ENCODE data around the gene ECE2.

ECE2 gene

DNA sequence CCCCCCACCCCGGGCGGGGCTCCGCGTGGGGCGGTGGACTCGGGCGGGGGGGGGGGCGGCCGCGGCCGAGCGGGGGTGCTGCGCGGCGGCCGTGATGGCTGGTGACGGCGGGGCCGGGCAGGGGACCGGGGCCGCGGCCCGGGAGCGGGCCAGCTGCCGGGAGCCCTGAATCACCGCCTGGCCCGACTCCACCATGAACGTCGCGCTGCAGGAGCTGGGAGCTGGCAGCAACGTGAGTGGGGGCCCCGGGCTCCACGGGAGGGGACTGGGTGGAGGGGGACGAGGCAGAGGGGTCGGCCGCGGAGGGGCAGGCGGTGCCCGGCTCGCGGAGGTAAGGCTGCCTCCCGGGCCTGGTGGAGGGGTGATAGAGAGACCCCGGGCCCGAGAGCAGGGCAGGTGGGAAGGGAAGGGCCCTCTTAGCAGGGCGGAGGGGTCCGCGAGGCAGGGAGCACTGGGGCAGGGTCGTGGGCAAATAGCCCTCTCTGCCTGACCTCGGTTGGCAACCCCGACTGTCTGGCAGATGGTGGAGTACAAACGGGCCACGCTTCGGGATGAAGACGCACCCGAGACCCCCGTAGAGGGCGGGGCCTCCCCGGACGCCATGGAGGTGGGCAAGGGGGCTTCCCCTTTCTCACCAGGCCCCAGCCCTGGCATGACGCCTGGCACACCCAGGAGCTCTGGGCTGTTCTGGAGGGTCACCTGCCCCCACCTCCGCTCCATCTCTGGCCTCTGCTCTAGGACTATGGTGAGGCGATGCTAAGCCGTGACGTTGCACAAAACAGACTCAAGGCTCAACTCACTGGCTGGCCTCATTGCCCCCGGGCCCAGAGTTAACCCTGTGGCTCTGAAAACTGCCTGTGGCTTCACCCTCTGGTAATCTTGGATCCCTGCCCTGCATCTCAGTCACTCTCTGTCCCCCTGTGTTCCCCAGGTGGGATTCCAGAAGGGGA is at the start of gene ECE2:
TSS of gene ECE2 (plus strand) at position 62 of the 950 bp plus-strand sequence. CDS start at position 194, 132 bp downstream.
- no peak for ATAC-seq (replicated peaks)
- H3K4me1 Mint-ChIP-seq: peaks cover 5% of the 10 kb centered on the region in 2 donors

DNA sequence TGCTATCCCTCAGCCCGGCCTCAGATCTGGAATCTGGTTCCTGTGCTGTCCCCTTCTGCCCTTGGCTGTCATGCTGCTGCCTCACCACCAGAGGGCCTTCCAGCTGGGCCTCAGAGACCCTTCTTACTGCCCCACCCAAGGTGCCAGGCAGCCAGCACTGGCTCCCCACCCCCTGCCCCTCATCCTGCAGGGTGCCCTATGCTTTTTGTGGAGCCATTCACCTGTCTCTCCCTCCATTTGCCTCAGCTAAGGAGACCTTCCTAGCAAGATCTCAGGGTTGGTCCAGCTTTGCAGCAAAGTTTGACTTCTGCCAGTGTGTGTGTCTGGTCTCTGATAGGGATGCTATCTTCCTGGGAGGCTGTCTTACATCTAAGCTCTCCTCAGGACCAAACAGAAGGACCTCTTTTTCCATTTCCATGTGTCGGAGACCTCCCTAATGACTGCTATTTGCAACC is 48.3 kb upstream of the ECE2 start:
- Mint-ChIP-seq H3K27me3 (peaks cover 53 to 59% of the 10 kb centered on the region in 2 donors), H3K36me3 (no peaks in the 10 kb centered on the region), H3K4me3 (no peak overlapping the region), H3K4me1 (peaks cover 13 to 18% of the 10 kb centered on the region in 2 donors), H3K27ac (no peak overlapping the region), H3K9me3 (no peaks in the 10 kb centered on the region)
- ATAC-seq (replicated peaks) (peak; percentile 37 to 40), DNase-seq (no peak)

More for the DNA sequence above, at the start of gene ECE2:
- peak within 1 kb of the TSS in 1 of 2 donors; percentile 26 for H3K4me3 Mint-ChIP-seq
- H3K27ac Mint-ChIP-seq: no peak within 1 kb of the TSS
- H3K27me3 Mint-ChIP-seq: peaks cover 58 to 62% of the 10 kb centered on the region in 2 donors
- no peak for DNase-seq
- H3K36me3 Mint-ChIP-seq: no peaks in the 10 kb centered on the region
- H3K9me3 Mint-ChIP-seq: peaks cover 0 to 1% of the 10 kb centered on the region in 2 donors

DNA sequence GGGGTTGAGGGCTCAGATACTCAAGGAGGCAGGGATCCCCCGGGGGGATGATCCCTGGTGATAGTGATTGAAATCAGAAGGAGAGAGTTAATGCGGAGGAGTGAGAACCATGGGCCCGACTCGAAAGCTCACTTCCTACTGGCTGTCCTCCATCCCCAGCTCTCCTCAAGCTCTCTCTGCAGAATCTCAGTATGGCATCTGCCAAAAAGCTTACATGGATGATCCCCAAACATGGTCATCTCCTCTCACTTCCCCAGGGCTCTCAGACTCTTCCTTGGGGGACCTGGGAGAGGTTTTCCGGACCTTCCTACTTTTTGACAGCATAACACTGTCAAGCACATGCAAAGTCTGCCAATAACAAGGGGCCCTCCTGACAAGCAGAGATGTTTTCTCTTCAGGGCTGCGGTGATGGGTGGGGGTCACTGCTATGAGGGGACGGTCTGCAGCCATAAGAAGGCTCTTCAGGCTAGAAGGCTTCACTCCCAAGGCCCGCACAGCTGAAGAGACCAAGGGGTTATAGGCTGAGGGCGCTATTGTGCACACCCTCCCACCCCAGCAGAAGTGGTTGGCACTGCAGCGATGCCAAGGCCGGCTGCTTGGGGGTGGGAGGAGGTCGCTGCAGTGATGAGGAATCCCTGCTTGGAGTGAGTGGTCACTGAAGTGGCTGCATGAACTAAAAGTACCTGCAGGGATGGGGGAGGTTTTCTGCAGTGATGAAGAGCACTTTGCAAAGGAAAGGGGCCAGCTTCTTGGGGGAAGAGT is 47.3 kb upstream of the ECE2 start:
- Mint-ChIP-seq H3K36me3 (no peaks in the 10 kb centered on the region), H3K4me3 (peak overlapping the region; percentile 75 to 83), H3K9me3 (no peaks in the 10 kb centered on the region), H3K27me3 (peaks cover 58 to 63% of the 10 kb centered on the region in 2 donors), H3K27ac (peak overlapping the region; percentile 47), H3K4me1 (peaks cover 13 to 18% of the 10 kb centered on the region in 2 donors)
- DNase-seq (no peak), ATAC-seq (replicated peaks) (no peak)

DNA sequence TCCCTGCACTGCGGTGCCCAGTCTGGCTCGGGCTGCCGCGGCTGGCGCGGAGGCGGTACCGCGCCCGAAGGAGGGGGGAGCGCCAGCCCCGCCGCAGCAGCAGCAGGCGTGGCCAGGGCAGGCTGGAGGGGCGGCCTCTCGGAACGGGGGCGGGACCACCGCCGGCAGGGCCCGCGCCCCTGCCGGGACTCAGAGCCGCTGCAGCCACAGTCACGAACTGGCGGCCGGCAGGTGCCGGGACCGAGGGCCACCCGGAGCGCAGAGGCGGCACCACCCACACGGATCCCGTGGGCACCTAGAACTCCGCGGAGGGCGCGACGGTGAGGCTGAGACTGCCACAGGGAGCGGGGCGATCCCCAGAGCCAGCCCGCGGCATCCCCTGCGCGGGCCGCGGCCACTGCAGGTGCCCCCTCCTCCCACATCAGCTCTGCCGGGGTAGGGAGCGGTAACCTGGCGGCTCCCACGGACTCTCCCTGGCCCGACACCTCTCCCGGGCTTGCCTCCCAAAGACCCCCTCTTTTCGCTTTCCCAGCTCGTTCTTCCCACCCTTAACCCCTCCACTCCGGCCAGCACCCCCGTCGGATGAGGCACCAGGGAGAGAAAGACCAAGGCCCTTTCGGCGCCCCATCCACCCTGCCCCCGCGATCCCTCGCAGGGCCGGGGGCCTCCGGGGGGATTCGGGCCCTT is 46.3 kb upstream of the ECE2 start, which contains the start of gene VWA5B2:
TSS of gene VWA5B2 (plus strand) at position 192 of the 687 bp plus-strand sequence. CDS start 944 bp downstream, outside the sequence.
- DNase-seq (peak; percentile 66), ATAC-seq (replicated peaks) (peak; percentile 93)
- Mint-ChIP-seq H3K27me3 (peaks cover 58 to 66% of the 10 kb centered on the region in 2 donors), H3K9me3 (no peaks in the 10 kb centered on the region), H3K4me3 (peak within 1 kb of the TSS; percentile 75 to 83), H3K36me3 (no peaks in the 10 kb centered on the region), H3K27ac (peak within 1 kb of the TSS; percentile 47), H3K4me1 (peaks cover 13 to 18% of the 10 kb centered on the region in 2 donors)

DNA sequence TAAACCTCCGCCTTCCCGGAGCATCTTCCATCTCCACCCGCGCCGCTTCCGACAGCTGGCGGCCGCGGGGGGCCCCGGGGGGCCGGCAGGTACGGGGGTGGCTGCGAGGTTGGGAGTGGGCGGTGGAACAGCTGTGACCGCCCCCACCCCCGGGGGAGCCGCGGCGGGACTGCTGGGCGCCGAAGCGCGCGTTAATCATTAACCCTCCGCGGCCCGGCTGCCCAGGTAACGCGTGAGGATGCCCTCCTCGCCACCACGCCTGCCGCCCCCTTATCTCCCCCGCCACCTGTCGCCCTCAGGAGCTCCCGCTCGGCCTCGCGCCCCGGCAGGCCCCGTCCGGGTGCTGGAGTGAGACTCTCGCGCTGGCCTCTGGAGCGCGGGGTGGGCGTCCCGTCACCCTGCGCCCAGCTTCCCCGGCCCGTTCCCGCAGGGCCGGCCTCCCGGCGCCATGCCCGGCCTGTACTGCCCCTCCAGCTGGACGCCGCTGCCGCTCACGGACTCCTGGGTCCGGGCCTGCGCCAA is 45.7 kb upstream of the ECE2 start:
- ATAC-seq (replicated peaks) (peak; percentile 13 to 19), DNase-seq (no peak)
- H3K9me3 Mint-ChIP-seq: no peaks in the 10 kb centered on the region
- no peaks in the 10 kb centered on the region for H3K36me3 Mint-ChIP-seq
- H3K27me3 Mint-ChIP-seq: peaks cover 56 to 64% of the 10 kb centered on the region in 2 donors
- H3K4me1 Mint-ChIP-seq: peaks cover 13 to 18% of the 10 kb centered on the region in 2 donors
- H3K27ac Mint-ChIP-seq: no peak overlapping the region
- H3K4me3 Mint-ChIP-seq: peak overlapping the region; percentile 75 to 76

DNA sequence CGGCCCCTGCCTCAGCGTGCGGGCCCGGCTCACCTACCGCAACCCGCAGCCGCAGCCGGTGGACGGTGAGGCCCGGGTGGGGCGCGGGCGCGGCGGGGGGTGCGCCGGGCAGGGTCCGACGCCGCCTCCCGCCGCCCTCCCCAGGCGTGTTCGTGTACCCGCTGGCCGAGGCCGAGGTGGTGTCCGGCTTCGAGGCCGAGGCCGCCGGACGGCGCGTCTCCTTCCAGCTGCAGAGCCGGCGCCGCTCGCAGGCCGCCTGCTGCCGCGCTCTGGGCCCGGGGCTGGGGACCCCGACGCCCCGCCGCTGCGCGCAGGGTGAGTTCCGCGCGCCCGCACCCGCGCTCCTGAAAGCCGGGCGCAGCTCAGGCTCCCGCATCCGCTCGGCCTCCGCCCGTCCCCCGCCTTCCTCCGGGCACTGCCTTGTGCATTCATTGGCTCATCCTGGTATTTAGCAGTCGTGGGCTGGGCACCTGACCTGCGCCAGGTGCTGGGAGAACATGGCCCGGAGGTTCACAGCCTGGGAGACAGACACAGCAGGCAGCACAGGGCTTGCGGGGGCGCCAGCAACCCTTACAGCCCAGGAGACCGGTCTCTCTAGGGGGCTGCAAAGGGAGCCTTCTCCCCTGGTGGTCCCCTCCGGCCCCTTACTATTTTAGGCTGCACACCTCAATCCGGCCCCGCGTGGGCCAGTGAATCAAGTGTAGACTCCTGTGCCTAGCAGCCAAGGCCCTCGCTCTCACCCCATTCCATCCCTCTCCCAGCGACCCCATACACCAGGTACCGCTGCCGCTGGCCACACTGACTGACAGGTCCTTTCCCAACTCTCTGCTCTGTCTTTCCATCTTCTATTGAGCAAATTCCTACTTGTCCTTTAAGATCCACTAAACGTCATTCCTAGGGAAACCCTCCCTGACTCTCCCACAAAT is 45.0 kb upstream of the ECE2 start:
- peaks cover 51 to 59% of the 10 kb centered on the region in 2 donors for H3K27me3 Mint-ChIP-seq
- H3K27ac Mint-ChIP-seq: peak overlapping the region; percentile 81
- no peak for DNase-seq
- H3K9me3 Mint-ChIP-seq: no peaks in the 10 kb centered on the region
- ATAC-seq (replicated peaks): no peak
- H3K4me3 Mint-ChIP-seq: peak overlapping the region; percentile 46 to 65
- H3K36me3 Mint-ChIP-seq: no peaks in the 10 kb centered on the region
- peaks cover 13 to 18% of the 10 kb centered on the region in 2 donors for H3K4me1 Mint-ChIP-seq

DNA sequence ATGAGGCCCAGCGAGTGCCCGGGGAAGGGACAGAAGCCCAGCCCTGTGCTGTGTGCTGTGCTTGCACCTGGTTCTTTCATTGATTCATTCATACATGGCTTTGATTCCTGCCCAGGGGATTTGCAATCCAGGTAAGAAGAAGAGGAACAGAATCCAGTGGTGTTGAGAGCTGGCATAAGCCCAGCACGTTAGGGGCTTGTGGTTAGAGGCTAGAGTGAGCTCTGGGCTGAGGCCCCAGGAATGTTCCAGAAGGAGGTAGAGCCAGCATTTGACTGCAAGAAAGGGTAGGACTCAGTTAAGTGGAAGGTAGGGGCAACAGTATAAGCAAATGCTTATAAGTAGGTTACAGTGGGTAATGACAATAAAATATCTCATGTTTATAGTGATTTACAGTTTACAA is 44.2 kb upstream of the ECE2 start:
- DNase-seq (no peak), ATAC-seq (replicated peaks) (no peak)
- Mint-ChIP-seq H3K27me3 (peaks cover 51 to 52% of the 10 kb centered on the region in 2 donors), H3K4me1 (peaks cover 13 to 18% of the 10 kb centered on the region in 2 donors), H3K27ac (no peak overlapping the region), H3K4me3 (peak overlapping the region; percentile 46 to 65), H3K9me3 (no peaks in the 10 kb centered on the region), H3K36me3 (no peaks in the 10 kb centered on the region)

DNA sequence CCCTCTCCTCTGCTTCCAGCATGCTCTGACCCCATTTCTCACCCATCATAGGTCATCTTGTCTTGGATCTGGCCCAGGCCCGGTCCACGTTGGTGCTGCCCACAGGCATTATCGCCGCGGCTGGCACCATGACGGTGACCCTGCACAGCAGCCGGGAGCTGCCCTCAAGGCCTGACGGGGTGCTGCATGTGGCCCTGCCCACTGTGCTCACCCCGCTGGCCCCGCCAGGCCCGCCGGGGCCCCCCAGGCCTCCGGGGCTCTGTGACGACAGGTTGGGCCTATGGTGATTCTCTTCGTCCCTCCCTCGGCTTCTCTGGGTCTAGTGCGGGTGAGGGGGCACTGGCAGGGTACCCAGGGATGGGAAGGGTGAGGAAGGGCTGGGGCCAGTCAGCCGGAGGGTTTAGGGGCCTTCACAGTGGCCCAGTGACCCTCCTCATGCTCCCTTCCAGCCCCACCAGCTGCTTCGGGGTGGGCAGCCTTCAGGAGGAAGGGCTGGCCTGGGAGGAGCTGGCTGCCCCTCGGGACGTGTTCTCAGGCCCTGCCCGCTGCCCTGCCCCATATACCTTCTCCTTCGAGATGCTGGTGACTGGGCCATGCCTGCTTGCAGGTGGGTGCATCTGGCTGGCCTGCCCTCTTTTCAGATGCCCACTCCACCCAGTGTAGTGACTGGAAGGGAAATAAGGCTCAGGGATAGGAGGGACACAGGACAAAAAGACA is 42.5 kb upstream of the ECE2 start:
- no peak overlapping the region for H3K4me3 Mint-ChIP-seq
- H3K27ac Mint-ChIP-seq: no peak overlapping the region
- no peaks in the 10 kb centered on the region for H3K36me3 Mint-ChIP-seq
- H3K9me3 Mint-ChIP-seq: no peaks in the 10 kb centered on the region
- DNase-seq (no peak), ATAC-seq (replicated peaks) (no peak)
- peaks cover 13 to 18% of the 10 kb centered on the region in 2 donors for H3K4me1 Mint-ChIP-seq
- peaks cover 39 to 41% of the 10 kb centered on the region in 2 donors for H3K27me3 Mint-ChIP-seq

DNA sequence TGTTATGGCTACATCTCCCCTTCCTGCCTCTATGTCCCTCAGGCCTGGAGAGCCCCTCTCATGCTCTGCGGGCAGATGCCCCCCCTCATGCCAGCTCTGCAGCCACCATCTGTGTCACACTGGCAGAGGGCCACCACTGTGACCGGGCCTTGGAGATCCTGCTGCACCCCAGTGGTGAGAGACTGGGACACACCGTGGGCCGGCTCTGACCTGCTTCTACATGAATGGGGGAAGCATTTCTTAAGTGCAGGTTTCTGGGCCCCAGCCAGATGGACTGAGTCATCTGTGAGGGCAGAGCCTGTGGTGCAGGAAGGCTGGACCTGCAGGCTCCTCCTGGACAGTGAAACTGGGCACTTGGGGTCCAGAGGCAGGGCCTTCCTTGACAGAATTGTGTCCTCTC is 41.6 kb upstream of the ECE2 start:
- Mint-ChIP-seq H3K4me3 (no peak overlapping the region), H3K27me3 (peaks cover 30 to 33% of the 10 kb centered on the region in 2 donors), H3K4me1 (peaks cover 10 to 11% of the 10 kb centered on the region in 2 donors), H3K27ac (no peak overlapping the region), H3K36me3 (no peaks in the 10 kb centered on the region), H3K9me3 (no peaks in the 10 kb centered on the region)
- ATAC-seq (replicated peaks) (no peak), DNase-seq (no peak)

DNA sequence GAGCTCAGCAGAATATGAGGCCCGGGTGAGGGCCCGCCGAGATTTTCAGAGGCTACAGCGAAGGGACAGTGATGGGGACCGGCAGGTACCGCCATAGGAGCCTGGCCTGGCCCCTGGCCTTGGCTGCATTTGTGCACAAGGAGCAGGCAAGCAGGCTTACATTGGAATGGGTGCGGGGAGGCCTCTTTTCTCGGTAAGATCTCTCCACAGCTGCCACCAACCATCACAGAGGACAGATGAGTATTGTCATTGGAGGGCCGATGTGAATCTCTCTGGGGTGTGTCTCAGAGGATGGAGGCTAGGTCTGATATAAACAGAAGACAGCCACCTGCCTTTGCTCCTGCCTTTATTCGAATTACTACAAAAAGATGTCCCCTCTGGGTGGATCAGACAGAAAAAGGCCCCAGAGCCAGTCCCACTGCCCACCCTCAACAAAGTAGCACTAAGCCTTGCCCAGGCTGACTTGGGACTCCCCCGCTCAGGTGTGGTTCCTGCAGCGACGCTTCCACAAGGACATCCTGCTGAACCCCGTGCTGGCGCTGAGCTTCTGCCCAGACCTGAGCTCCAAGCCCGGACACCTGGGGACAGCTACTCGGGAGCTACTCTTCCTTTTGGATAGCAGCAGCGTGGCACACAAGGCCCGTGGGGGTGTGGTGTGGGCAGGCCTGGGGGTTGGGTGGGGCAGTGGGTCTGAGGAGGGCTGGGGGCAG is 41.0 kb upstream of the ECE2 start:
- H3K9me3 Mint-ChIP-seq: no peaks in the 10 kb centered on the region
- no peak for DNase-seq
- H3K27ac Mint-ChIP-seq: no peak overlapping the region
- no peak for ATAC-seq (replicated peaks)
- H3K4me1 Mint-ChIP-seq: peaks cover 10 to 11% of the 10 kb centered on the region in 2 donors
- H3K36me3 Mint-ChIP-seq: no peaks in the 10 kb centered on the region
- peaks cover 30 to 33% of the 10 kb centered on the region in 2 donors for H3K27me3 Mint-ChIP-seq
- H3K4me3 Mint-ChIP-seq: no peak overlapping the region

DNA sequence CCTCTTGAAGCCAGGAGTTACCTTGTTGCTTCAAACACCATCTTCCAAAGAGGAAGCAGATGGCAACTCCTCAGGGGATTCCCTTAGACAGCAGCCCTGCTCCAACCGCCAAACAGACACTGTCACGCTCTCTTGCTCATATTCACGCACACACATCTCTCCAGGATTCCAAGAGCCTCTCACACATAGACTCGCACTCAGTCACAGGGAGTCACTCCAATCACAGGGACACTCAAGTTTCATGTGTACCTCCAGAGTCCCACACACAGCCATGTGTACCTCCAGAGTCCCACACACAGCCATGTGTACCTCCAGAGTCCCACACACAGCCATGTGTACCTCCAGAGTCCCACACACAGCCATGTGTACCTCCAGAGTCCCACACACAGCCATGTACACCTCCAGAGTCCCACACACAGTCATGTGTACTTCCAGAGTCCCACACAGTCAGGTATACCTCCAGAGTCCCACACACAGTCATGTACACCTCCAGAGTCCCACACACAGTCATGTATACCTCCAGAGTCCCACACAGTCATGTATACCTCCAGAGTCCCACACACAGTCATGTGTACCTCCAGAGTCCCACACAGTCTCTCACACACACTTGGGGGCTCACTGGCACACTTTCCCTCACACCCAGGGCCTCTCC is 40.3 kb upstream of the ECE2 start:
- H3K36me3 Mint-ChIP-seq: no peaks in the 10 kb centered on the region
- H3K27me3 Mint-ChIP-seq: peaks cover 30 to 33% of the 10 kb centered on the region in 2 donors
- H3K27ac Mint-ChIP-seq: no peak overlapping the region
- peaks cover 10 to 11% of the 10 kb centered on the region in 2 donors for H3K4me1 Mint-ChIP-seq
- no peak overlapping the region for H3K4me3 Mint-ChIP-seq
- H3K9me3 Mint-ChIP-seq: no peaks in the 10 kb centered on the region
- no peak for ATAC-seq (replicated peaks)
- no peak for DNase-seq
